A549 treated with CORT108297 at 1 μM for 4 hours (cell line): ENCODE measurements around the gene SERPINB7. TPM values are rescaled to one million over a fixed set of nuclear protein-coding genes. Genes with fewer than 3 reads are reported as not detected.

Source experiments
- total RNA-seq: library from RNA; stranded (reverse); fragments of 200-300 nt; extraction: Qiagen RNA extraction; gene quantifications from 5 replicates; pipeline ENCODE4 v1.2.3, GENCODE V29; 2022

The SERPINB7 gene, protein sequence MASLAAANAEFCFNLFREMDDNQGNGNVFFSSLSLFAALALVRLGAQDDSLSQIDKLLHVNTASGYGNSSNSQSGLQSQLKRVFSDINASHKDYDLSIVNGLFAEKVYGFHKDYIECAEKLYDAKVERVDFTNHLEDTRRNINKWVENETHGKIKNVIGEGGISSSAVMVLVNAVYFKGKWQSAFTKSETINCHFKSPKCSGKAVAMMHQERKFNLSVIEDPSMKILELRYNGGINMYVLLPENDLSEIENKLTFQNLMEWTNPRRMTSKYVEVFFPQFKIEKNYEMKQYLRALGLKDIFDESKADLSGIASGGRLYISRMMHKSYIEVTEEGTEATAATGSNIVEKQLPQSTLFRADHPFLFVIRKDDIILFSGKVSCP
- total RNA-seq = 1.5 to 2.7 TPM (median 2.3 TPM) in 5 replicates

DNA sequence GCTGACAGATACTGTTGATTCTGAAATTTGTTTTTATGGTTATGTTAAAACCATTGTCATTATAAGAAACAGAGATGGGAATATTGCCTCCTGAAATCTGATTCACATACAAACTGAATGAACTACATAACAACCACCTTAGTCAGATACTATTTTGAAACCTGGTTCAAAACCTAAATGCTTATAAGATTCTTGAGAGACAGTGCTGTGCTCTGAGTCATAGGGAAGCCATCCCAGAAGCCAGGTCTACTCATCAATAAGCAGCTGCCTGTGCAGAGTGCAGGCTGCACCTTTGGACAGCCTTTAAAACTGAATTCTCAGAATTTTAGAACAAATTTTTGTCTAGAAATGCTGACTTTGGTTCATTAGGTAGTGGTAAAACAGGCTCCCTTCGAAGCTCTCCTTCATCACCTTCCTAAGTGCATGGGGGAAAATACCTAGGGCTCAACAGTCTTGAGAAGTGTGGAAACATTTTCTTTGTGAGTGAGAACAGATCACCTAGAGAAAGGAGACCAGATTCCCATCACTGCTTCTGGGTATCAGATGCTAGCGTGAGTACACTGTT is at the start of gene SERPINB7:
TSS of gene SERPINB7 (plus strand) at position 253 of the 565 bp plus-strand sequence. CDS start 6,955 bp downstream, outside the sequence.

Other genes with a start within 250 kb of the SERPINB7 start
- gene SERPINB12, start 233.0 kb upstream of the SERPINB7 start, total RNA-seq = not detected in 5 replicates
- not detected in 5 replicates for gene SERPINB13, start 188.1 kb upstream of the SERPINB7 start, total RNA-seq
- 0.14 to 0.25 TPM (median 0.19 TPM) in 5 replicates for gene SERPINB4, start 131.2 kb upstream of the SERPINB7 start, total RNA-seq
- 0.06 to 0.17 TPM (median 0.08 TPM) in 5 replicates for gene SERPINB3, start 113.5 kb upstream of the SERPINB7 start, total RNA-seq
- gene SERPINB11, start 72.5 kb upstream of the SERPINB7 start, total RNA-seq = 0.07 to 0.13 TPM (median 0.10 TPM) in 3 of 5 replicates, not detected in the others
- gene SERPINB2, start 112.3 kb downstream of the SERPINB7 start, total RNA-seq = 0.03 to 0.09 TPM (median 0.05 TPM) in 3 of 5 replicates, not detected in the others
- not detected in 5 replicates for gene SERPINB10, start 132.5 kb downstream of the SERPINB7 start, total RNA-seq
- gene HMSD, start 173.9 kb downstream of the SERPINB7 start, total RNA-seq = 0.15 to 0.16 TPM (median 0.15 TPM) in 3 of 5 replicates, not detected in the others
- gene SERPINB8, start 194.7 kb downstream of the SERPINB7 start, total RNA-seq = 8.6 to 12.5 TPM (median 10.1 TPM) in 5 replicates